ENCODE results near the gene MDN1.

Gene MDN1

GRCh38 chr6:89597988-89598387, 221.6 kb downstream of the MDN1 start:
- H3K4me3 ChIP-seq (ENCODE audit: low read depth, low read length): no peak overlapping the region
- DNase-seq (ENCODE audit: low read depth, low spot score): no peak
- no peak for TF ChIP-seq CTCF (IDR thresholded peaks at IDR 0.05; ENCODE audit: insufficient read depth, low read length, missing control alignments)
- ChIA-PET POLR2A (no interaction called here), CTCF (interaction anchor here (0.8 to 1.4 kb wide), 4 partner anchors 10 to 166 kb away, joined by 3 to 4 read pairs (median 3); no protein-coding TSS in a partner anchor)

- H3K4me3 ChIP-seq (ENCODE audit: low read depth, low read length): no peak overlapping the region
- no peak for TF ChIP-seq CTCF (IDR thresholded peaks at IDR 0.05; ENCODE audit: insufficient read depth, low read length, missing control alignments)
- DNase-seq (ENCODE audit: low read depth, low spot score): no peak
- POLR2A ChIA-PET: no interaction called here
- CTCF ChIA-PET: interaction anchor here (1.3 to 1.4 kb wide), 3 partner anchors 10 to 226 kb away, joined by 3 to 4 read pairs (median 3); no protein-coding TSS in a partner anchor
These were observed 222.2 kb downstream of the MDN1 start for GRCh38 chr6:89597372-89597771.

- ChIA-PET CTCF (interaction anchor here (1.4 kb wide), 2 partner anchors 164 to 225 kb away, joined by 3 to 4 read pairs; no protein-coding TSS in a partner anchor), POLR2A (no interaction called here)
- no peak for TF ChIP-seq CTCF (IDR thresholded peaks at IDR 0.05; ENCODE audit: insufficient read depth, low read length, missing control alignments)
- no peak overlapping the region for H3K4me3 ChIP-seq (ENCODE audit: low read depth, low read length)
- DNase-seq (ENCODE audit: low read depth, low spot score): no peak
These were observed 223.1 kb downstream of the MDN1 start for GRCh38 chr6:89596484-89596883.

- DNase-seq (ENCODE audit: low read depth, low spot score): no peak
- no peak overlapping the region for H3K4me3 ChIP-seq (ENCODE audit: low read depth, low read length)
- ChIA-PET CTCF (interaction anchor here (1.4 kb wide), 1 partner anchor 225 kb away, joined by 3 read pairs; no protein-coding TSS in a partner anchor), POLR2A (no interaction called here)
- TF ChIP-seq CTCF (IDR thresholded peaks at IDR 0.05; ENCODE audit: insufficient read depth, low read length, missing control alignments): no peak
These were observed 223.5 kb downstream of the MDN1 start for GRCh38 chr6:89596056-89596455.
